A673 (cell line): Measurements from ENCODE around the gene NOMO2. TPM values are rescaled to one million over a fixed set of nuclear protein-coding genes. Genes with fewer than 3 reads are reported as not detected.
"Not testable (repeated sequence)": the region's sequence is repeated elsewhere in the genome, so short reads cannot be mapped to it uniquely, and the experiment has no call there.

Experiments
- BruUV-seq: library from RNA; stranded (reverse); fragments of 400-500 nt; replicated peaks from 2 replicates; lab custom pipeline; 2021; lab: Mats Ljungman, UMichigan
- CTCF ChIA-PET: fragments of 300-600 bp; sonication (Branson Sonifier 250); formaldehyde crosslinking; loops from one replicate; lab custom pipeline; 2022; ENCODE audit warnings: antibody characterized with exemption; lab: Charles Lee
- POLR2A ChIA-PET: fragments of 300-600 bp; sonication (Branson Sonifier 250); formaldehyde crosslinking; loops from one replicate; lab custom pipeline; 2022; ENCODE audit warnings: antibody characterized with exemption; ENCODE audit not compliant: low non-redundant PET; lab: Charles Lee
- DNase-seq: peaks from one replicate; pipeline ENCODE4 v3.0.0-alpha.2; 2015; ENCODE audit warnings: low spot score
- H3K27ac ChIP-seq: fragments of 200-600 bp; sonication (generic); 2 replicates; pipeline ENCODE4 v1.5.1; 2016; ENCODE audit warnings: mixed run types, low read depth, mild to moderate bottlenecking, mixed read lengths, antibody characterized with exemption, low read length; ENCODE audit not compliant: poor library complexity, severe bottlenecking
- H3K27me3 ChIP-seq: fragments of 200-600 bp; sonication (generic); replicated peaks from 2 replicates; pipeline ENCODE4 v1.6.1; 2017; ENCODE audit warnings: mixed run types, low read depth, mild to moderate bottlenecking, mixed read lengths, antibody characterized with exemption, low read length; ENCODE audit not compliant: insufficient read depth, poor library complexity
- H3K36me3 ChIP-seq: fragments of 200-600 bp; sonication (generic); 2 replicates; pipeline ENCODE4 v1.6.1; 2016; ENCODE audit warnings: mixed run types, mild to moderate bottlenecking, mixed read lengths, antibody characterized with exemption, low read length; ENCODE audit not compliant: insufficient read depth, poor library complexity, severe bottlenecking
- H3K4me1 ChIP-seq: fragments of 200-600 bp; sonication (generic); 2 replicates; pipeline ENCODE4 v1.6.1; 2017; ENCODE audit warnings: mixed run types, mild to moderate bottlenecking, mixed read lengths, antibody characterized with exemption, low read length; ENCODE audit not compliant: insufficient read depth, poor library complexity, severe bottlenecking
- H3K4me3 ChIP-seq: fragments of 200-600 bp; sonication (generic); 2 replicates; pipeline ENCODE4 v1.5.1; 2016; ENCODE audit warnings: low read depth, mixed run types, mild to moderate bottlenecking, mixed read lengths, low read length; ENCODE audit not compliant: poor library complexity, severe bottlenecking
- H3K9me3 ChIP-seq: fragments of 200-600 bp; sonication (generic); 2 replicates; pipeline ENCODE4 v1.6.1; 2016; ENCODE audit warnings: mixed run types, low read depth, mild to moderate bottlenecking, mixed read lengths, antibody characterized with exemption, low read length; ENCODE audit not compliant: poor library complexity, severe bottlenecking
- intact Hi-C: fragments of 100-400 bp; cut with micrococcal nuclease; formaldehyde crosslinking; loops from one replicate; pipeline ENCODE4 v1.10.0; 2022; ENCODE audit not compliant: unreplicated experiment
- total RNA-seq: library from RNA; stranded (reverse); gene quantifications from 2 replicates; pipeline ENCODE4 v1.2.3, GENCODE V29; 2021

Gene NOMO2
- total RNA-seq, 1 experiment from 2014 or later, result 115 TPM

GRCh38 chr16:18553671-18554070 is 8.2 kb downstream of the NOMO2 start:
- DNase-seq, H3K27ac ChIP-seq, H3K9me3 ChIP-seq, H3K4me3 ChIP-seq, intact Hi-C loops, H3K27me3 ChIP-seq, H3K4me1 ChIP-seq, H3K36me3 ChIP-seq, POLR2A ChIA-PET, CTCF ChIA-PET, BruUV-seq: not testable (repeated sequence)

GRCh38 chr16:18547382-18547781 is 14.5 kb downstream of the NOMO2 start:
- BruUV-seq, CTCF ChIA-PET, H3K4me3 ChIP-seq, DNase-seq, H3K36me3 ChIP-seq, H3K4me1 ChIP-seq, H3K27me3 ChIP-seq, POLR2A ChIA-PET, intact Hi-C loops, H3K9me3 ChIP-seq, H3K27ac ChIP-seq: not testable (repeated sequence)

DNA sequence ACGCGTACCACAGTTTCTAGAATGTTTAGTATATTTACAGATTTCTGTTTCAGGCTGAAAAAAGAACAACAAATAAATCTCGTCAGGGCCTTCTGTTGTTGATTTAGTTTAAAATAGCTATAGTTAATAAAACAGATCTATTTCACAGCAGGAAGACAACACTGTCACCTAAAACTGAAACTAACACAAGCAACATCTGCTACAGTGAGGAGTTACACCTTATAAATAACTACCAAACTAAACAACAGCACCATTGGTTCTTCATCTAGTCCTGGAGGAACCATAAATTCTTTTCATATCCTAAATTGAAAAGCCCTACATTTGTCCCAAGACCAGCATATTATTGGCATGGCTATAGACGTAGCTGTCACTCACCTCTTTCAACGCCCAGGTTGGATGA is 15.0 kb downstream of the NOMO2 start:
- H3K4me3 ChIP-seq, POLR2A ChIA-PET, intact Hi-C loops, CTCF ChIA-PET, DNase-seq, H3K36me3 ChIP-seq, BruUV-seq, H3K9me3 ChIP-seq, H3K27ac ChIP-seq, H3K4me1 ChIP-seq, H3K27me3 ChIP-seq: not testable (repeated sequence)

GRCh38 chr16:18544232-18545081 is 17.4 kb downstream of the NOMO2 start:
- H3K4me3 ChIP-seq, H3K27ac ChIP-seq, H3K36me3 ChIP-seq, intact Hi-C loops, BruUV-seq, H3K9me3 ChIP-seq, CTCF ChIA-PET, H3K27me3 ChIP-seq, H3K4me1 ChIP-seq, DNase-seq, POLR2A ChIA-PET: not testable (repeated sequence)

DNA sequence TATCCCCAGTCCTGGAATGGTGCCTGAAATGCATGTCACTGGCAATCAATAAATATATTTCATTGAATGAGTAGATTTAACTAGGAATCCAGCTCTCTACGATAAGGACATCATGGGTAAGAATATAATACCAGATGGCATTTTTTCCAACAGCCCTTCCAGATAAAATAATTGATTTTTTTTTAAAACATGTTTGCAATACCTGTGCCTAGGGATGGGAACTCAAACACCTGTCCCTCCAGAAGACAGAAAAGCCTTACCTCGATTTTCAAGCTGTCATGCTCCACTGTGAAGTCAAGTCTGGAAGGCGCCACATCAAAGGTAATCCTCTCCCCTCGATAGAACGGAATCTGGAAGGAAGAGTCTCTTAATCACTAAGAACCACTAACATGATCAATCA is 20.0 kb downstream of the NOMO2 start:
- CTCF ChIA-PET, H3K9me3 ChIP-seq, BruUV-seq, H3K4me3 ChIP-seq, DNase-seq, H3K36me3 ChIP-seq, H3K27ac ChIP-seq, H3K27me3 ChIP-seq, H3K4me1 ChIP-seq, POLR2A ChIA-PET, intact Hi-C loops: not testable (repeated sequence)
